Left lobe of liver (tissue), 2 donors: ENCODE data around the gene KCNIP3. TPM values are rescaled to one million over a fixed set of nuclear protein-coding genes. Genes with fewer than 3 reads are reported as not detected.

Source experiments
- ATAC-seq: fragments of 200-7000 bp; cut with Tn5 transposase; one replicate; pipeline ENCODE4 v1.9.1; 2020; ENCODE audit warnings: mild to moderate bottlenecking, moderate library complexity
- DNase-seq: peaks from one replicate; pipeline ENCODE4 v3.0.0-alpha.2; 2020; ENCODE audit warnings: low spot score
- total RNA-seq: library from RNA; stranded (reverse); gene quantifications from one replicate; pipeline ENCODE4 v1.2.1, GENCODE V29; 2021
- donor health status: DM: no; HTN: no; CAD: no; lungs with moderate emphysema.
- donor health status: DM: no; HTN: yes; CAD: no.

The KCNIP3 gene
- total RNA-seq, 1 donor from 2014 or later = 1.6 TPM

DNA sequence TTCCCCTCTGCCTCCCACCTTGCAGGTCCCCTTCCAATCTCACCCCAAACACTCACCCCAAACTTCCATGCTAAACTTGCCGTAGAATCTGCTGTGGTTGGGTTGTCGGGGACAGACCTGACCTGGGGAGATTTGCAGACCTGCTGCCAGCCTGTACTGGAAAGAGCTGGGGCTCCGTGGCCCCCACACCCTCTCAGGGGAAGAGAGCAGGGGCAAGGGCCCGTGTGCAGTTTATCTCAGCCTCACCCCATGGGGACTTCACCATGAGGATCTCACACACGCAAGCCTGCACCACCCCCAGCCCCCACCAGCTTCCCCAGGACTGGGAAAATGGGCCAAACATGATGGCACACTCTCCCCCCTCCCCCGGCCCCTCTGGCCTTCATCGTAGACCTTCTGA, 30.7 kb downstream of the KCNIP3 start:
- ATAC-seq = no peak
- no peak for DNase-seq

DNA sequence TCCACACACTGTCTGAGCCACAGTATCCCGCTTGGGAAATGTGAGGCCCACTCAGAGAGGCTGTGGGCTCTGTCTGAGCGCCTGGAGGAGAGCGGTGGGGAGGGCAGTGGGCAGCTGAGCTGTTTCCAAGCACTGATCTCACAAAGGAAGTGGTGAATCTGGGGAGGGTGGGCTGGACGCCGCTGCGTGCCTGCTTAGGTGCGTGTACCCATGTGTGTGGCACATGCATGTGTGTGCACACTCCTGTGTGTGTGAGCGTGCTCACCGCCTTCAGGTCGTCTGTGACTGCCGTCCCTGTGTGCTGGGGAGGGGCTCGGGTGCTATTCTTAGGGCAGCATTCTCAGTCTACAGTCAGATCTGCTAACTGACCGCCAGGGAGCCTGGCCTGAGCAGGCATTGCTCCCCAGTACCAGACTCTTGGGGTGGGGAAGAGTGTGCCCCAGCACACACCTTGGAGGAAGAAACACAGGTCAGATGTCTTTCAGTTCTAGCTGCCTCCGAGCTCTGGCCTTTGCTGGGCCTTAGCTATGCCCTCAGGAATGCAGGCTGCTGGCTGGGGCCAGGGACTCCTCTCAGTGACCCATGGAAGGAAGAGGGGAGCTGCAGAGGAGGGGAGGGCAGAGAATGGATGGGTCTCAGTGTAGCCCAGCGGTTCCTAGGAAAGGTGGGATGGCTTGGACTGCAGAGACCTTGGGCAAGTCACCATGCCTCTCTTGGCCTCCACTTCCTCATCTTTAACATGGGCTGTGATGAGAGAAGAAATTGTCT, 31.4 kb downstream of the KCNIP3 start:
- ATAC-seq (no peak), DNase-seq (no peak)

DNA sequence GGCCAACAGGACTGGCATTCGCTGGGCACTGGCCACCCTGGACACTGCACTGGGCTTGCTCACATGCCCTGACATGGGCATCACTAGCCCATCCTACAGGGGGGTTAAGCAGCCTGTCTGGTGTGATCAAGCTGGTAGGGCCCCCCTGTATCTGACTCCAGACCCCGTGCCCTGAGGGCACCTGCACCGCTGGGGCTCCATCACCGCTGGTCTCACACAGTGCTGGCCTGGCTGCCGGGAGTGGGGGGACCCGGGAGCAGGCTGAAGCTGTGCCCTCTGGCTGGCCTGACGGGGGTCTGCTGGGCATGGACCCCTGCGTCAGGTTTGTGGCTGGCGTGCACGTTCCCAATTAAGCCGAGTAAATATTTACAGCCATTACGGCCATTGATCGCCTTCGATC, 32.3 kb downstream of the KCNIP3 start:
- ATAC-seq (no peak), DNase-seq (no peak)

DNA sequence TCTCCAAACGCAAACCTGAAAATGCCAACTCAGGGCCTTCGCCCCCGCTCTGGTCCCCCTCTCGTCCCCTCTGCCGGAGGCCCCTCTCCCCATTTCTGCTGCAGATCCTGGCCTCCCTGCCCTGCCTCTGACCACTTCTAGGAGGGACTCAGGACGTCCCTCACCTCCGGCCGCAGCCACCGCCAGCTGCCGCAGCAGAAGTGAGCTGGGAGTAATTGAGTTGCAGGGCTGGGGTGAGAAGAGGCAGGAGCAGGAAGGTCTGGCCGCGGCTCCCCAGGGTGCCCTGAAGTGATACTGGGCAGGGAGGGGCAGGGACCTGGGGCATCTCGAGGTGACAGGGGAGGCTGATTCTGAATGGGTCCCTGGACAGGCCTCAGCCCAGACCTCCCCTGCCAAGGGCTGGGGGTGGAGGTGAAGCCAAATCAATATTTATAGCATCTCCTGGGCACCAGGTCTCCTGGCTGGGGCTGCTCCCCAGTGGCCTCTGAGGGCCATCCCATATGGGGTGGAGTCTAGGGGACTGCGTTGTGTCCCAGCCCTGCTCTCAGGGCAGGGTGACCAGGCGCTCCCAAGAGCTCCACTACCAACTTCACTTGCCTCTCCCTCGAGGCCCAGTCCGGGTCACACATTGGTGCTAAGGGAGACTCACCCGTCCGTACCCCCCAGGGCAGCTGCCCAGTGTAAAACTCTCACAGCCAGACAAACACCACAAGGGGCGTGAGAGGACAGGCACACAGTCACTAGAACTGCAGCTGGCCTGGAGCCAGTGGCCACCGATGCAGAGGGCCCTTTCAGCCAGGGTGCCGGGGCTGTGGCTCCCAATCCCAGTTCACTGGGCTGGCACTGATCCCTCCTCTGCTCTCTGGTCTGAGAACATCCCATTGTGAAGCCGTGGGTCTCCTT, 33.0 kb downstream of the KCNIP3 start:
- no peak for ATAC-seq
- no peak for DNase-seq

DNA sequence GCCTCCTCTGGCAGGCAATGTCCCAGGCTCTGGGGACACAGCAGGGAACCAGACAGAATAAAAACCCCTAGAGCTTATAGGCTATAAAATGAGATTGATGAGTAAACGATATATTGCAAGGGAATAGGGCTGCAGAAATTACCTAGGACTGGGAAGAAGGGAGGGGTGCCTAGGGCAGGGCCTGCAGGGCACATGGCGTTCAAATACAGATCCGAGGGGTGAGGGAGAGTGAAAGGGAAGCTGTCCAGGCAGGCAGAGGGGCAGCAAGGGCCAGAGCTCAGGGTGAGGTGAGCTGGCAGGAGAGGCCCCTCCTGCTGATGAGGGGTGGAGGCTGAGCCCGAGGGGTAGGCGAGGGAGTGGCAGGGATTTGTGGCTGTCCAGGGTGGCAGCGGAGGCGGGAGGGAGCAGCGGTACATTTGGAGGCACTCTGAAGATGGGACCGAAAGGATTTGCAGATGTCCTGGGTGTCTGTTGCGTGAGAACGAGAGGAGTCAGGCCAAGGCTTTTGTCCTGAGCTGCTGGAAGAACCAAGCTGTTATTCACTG, 33.7 kb downstream of the KCNIP3 start:
- ATAC-seq = no peak
- DNase-seq = no peak

DNA sequence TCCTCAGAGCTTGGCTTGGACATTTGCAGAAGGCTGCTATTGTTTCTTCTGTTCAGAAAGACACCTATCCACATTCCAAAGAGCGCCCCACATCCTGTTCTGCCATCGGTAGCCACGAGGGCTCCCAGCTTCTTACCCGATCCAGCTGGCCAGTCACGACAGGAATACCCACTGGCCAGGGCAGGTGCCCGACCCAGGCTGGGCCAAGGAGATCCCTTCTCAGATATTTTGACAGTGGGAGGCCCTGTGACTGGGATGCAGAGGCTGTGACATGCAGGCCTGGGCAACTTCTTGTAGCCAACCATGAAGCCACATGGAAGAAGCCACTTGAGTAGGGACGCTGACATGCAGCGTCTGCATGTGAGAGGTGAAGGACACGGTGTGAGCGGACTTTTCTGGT, 34.5 kb downstream of the KCNIP3 start:
- DNase-seq = no peak
- ATAC-seq = no peak

DNA sequence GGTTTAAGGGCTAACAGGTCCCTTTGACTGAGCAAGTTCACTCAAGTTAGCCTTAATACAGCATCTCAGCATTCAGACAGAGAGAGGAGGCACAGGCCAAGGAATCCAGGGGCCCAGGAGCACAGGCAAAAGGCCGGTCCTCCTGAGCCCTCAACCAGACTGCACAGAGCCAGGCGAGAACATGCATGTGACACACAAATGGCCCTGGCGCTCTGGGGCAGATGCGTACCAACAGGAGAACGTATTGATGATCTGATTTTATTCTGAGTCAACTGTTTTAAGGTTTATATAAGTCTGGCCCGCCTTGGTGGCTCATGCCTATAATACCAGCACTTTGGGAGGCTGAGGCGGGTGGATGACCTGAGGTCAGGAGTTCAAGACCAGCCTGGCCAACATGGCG, 34.9 kb downstream of the KCNIP3 start:
- DNase-seq (no peak), ATAC-seq (no peak)

DNA sequence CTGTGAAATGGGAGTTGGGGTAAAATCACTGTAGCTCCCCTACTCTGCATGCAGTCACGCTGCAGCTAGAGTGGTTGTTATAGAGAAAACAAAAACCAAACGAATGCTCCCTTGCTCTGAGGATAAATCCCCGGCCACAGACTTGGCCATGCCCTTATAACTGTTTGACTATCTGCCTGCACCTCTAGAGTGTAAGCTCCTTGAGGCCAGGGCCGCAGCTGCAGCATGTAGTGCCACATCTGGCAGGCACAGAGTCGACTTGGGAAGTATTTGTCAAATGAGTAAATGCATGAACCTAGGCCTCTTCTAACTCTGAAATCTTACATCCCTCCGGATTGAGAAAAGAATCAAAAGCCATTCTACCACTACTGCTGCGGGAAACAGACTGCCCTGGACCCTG, 35.9 kb downstream of the KCNIP3 start:
- DNase-seq (no peak), ATAC-seq (no peak)

DNA sequence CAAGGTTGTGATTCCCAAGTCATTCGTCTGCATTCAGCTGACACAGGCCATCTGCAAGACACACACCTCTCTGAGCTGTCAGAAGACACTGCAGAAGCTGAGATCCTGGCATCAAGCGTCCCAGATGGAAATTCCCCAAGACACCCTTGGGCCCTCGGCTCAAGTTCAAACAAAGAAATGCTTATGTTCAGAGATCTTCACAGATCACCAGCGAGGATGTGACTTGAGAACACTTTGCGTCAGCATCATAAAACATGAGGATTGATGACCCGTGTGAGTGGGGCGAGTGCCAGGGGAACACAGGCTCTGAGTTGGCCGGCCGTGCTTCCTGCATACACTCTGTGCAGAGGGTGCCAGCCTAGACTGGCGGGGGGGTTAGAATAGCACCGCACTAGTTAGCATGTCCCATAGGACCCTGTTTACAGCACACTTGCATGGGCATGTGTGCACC, 36.8 kb downstream of the KCNIP3 start:
- DNase-seq (no peak), ATAC-seq (no peak)

DNA sequence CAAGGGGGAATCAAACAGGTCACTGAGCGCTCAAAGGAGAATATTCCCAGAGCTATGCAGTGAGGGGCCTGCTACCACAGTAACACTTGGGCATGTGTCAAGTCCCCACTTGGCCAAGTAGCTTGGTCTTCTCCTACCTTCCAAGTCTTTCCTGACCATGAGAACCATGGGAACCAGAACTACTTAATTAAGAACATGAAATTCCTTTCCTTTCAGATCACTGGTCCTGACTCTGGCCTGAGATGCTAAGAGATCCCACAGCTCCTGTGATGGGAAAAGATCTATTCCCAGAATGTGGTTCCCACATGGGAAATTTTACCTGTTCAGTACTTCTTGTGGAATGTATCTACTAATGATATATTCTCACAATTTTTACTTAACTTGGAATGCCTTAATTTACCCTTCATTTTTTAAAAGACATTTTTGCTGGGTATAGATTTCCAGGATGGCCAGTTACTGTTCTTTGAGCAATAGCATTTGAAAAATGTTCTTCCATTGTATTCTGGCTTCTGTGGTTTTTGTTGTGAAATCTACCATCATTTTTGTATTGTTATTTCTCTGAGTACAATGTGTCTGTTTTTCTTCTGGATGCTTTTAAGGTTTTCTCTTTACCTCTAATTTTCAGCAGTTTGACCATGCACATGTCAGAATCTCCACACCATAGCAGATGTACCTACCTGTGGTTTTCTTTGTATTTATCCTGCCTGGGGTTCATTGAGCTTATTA, 37.9 kb downstream of the KCNIP3 start:
- DNase-seq = no peak
- ATAC-seq = no peak

DNA sequence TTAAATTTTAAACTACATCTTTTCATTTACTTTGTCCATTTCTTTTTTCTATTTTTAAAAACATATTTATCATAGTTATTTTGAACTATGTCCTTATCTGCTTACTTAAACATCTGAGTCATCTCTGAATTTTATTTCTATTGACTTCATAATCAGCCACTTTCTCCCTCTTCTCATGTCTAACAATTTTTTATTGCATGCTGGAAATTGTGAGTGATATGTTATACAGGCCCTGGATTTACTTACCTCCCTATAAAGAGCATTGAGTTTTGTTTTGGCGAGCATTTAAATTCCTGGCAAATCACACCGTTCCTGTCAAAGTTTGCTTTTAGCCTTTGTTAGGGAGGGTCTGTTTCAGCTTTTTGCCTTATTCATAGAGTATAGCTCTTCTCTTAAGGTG, 39.3 kb downstream of the KCNIP3 start:
- ATAC-seq (no peak), DNase-seq (no peak)

DNA sequence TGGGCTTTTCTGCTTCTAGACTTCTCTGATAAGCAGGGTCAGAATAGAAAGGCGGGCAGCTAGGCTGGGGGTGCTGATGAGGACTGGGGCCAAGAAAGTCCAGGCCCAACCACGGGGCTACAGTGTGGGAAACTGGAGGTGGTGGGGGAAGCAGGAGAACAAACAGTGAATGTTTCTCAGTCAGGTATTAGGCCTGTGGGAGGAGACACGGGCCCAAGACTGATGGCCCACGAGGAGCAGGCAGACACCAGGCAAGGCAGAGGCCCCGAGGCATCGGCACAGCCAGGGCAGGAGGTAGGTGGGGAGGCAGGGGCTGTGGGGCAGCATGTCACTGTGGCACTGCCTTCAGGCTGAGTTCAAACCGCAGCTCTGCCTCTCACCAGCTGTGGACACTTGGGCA, 40.7 kb downstream of the KCNIP3 start:
- no peak for DNase-seq

DNA sequence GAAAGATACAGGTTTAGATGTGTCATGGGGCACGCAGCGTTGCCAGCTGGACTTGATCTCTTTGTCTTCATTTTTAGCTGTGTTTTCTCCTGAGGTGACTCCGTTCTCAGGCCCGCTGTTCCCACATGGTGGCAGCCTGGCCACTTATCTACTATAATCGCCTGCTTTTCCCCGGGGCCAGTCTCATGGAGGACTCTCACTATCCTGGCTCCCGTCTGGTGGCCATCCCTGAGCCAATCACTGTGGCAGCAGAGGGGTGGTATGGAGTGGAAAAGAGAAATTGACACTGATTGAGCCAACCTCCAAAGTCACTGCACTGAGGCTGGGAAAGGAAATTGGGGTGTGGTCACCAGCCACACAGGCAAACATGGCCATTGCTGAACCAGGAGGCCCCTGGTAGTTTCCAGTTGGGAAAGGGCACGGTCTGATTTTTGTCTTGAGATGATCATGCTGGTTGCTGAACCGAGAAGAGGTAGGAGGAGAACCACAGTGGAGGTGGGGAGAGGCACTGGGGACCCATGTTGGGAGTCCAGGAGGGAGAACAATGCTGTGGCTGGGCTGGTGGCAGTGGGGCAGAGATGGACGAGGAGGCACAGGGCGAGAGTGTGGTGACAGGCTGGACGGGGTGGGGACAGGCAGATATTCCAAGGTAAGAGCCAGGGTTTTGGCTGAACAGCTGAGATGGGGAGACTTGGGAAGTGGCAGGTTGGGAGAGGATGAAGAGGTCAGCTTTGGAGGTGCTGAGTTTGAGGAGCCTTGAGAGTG, 45.6 kb downstream of the KCNIP3 start:
- DNase-seq (no peak), ATAC-seq (no peak)

More for the DNA sequence above, 40.7 kb downstream of the KCNIP3 start:
- no peak for ATAC-seq

DNA sequence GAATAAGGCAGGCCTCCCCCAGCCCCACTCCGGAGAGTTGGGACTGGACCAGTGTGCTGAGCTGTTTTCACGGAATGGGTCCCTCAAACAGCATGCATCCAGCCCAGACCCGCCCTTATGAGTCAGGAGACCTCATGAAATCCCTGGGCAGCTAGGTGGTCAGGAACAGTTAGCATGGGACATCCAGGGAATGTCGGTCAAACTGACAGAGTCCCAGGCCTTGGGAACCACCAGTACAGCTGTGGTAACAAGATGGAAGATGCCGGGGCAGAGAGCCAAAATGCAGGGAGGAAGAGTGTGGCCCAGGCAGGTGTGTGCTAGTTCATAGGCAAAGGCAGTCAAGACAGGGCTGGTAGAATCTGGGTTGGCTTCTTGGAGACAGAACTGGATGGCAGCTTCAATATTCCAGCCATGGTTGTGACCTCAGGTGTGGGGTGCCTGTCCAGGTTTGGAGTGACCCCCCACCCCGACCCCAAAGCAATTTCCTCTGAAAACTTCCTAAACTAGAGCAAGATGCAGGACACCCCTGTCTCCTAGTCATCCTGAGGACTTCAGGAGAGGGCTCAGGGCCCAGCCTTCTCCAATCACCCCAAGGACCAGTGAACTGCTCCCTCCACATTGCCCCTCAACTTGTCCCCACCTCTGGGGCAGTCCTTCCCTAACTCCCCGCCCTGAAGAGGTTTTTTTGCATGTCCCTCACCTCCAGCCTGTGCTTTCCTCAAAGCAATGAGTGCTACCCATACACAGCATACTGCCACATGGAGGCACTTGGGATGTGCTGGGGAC, 46.5 kb downstream of the KCNIP3 start:
- no peak for DNase-seq

DNA sequence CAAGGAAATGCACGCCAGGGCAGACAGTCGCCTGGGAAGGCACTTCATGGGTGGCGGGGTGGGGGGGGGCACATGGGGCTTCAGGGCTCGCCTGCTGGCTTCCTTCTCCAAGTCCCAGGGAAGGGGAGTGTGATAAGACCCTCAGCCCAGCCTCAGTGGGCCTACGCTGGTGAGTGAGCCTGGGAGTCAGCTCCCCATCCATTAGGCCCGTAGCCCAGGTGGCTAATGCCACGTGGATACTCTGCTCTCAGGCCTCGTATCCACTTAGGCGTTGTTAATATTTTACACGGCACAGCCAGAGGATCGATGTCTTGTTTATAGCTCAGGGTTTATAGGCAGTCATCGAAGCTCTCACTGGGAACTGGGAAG, 47.1 kb downstream of the KCNIP3 start:
- DNase-seq (no peak), ATAC-seq (no peak)

More for the DNA sequence above, 46.5 kb downstream of the KCNIP3 start:
- ATAC-seq = no peak

DNA sequence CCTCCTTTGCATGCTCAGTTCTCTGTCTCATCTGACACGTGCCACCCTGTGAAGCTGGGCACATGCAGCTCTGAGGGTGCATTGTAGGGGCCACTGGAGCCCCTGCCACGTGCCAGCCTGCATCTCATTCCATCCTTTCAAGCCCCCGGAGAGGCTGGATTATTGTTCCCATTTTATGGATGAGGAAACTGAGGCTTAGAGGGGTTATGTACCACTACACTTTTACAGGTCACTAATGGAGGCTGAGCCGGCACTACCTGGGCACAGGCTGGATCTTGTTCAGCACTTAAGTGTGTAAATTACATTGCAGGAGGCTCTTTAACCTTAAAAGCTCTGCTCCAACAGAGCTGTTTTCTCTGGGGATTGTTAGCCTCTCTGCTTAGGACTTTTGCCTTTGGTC, 47.5 kb downstream of the KCNIP3 start:
- DNase-seq = no peak
- ATAC-seq = no peak

DNA sequence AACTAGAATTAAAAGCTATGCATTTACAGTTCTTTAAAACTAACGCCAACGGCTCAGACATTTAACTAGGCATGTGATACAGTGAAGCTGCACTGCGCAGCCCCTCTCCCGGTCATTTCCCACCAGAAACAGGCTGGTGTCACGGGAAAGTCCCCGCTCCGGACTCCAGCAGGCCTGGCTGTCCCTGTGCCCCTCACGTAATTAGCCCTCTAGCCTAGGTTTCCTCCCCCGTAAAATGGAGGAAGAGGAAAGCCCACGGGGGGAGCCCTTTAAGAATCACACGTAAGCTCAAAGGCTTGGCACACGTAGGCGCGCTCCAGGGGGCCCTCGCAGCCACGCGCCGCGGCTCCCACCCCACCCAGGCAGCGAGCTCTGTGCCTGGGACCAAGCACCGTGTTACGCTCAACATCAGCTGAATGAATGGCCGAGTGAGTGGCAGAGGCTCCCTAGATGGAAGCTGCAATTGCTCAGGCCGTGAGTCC, 48.0 kb downstream of the KCNIP3 start:
- DNase-seq = peak; percentile 44
- no peak for ATAC-seq

DNA sequence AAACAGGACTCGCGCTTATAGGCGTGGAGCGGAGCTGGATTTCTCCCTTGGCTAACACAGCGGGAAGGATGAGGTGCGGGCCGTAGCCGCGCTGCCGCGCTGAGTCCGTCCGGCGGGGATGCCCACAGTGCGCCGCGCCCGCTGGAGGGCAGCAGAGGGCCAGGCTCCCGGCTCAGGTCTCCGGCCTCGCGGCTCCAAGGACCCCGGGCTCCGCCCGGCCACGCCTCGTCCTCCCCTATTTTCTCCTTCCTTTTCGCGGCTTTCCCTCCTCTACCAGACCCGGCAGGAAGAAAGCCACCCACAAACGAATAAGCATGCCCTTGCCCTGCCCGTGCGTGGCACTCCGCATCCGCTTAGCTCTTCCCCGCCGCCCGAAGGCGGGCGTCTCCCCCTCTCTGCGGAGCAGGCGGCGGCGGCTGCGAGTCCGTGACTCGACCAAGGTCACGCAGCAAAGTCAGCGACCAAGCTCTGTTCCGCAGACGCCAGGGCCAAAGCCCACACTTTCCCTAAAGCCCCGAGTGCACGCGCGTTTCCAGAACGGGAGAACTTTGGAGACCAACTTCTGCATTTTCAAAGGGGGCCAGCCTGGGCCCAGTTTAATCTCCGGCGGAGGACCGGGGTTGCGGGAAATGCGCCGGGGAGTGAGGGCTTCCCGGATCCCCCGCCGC, 48.5 kb downstream of the KCNIP3 start:
- DNase-seq = peak; percentile 85
- peak; percentile 94 for ATAC-seq

DNA sequence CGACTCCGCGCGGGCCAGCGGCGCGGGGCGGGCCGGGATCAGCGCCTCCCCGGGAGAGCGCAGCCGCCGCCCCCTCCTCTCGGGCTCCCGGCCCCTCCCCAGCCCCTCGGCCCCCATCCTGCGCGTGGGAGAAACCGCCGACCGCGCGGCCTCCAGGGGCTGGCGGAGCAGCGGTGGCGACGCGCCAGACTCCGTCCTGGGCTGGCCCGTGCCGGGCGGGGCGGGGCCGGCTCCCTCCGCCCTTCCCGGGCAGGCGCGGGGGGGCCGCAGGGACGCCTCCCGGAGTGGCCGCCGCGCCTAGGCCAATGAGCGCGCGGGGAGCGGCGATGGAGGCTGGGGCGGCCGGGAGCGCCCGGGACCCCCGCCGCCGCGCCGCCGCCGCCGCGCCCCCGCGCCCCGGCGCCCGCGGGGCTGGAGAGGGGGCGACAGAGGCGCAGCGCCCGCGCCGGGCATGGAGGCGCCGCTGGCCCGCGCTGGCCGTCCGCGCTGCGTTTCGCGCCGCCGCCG, 49.1 kb downstream of the KCNIP3 start:
- DNase-seq (peak; percentile 78), ATAC-seq (peak; percentile 86)
